HEK293 (cell line): ENCODE results near the gene ARHGAP45.

Source experiments
- CTCF ChIA-PET: fragments of 350-600 bp; formaldehyde crosslinking; extraction: SDS; loops from one replicate; lab custom pipeline; 2021; ENCODE audit warnings: antibody characterized with exemption; lab: Yijun Ruan, JAX
- POLR2A ChIA-PET: fragments of 300-600 bp; formaldehyde crosslinking; extraction: SDS; loops from one replicate; lab custom pipeline; 2020; ENCODE audit warnings: antibody characterized with exemption, inconsistent platforms; lab: Yijun Ruan, JAX
- H3K27ac ChIP-seq: fragments of 200-500 bp; sonication (Bioruptor generic); 2 replicates; pipeline ENCODE4 v1.5.1; 2014; ENCODE audit warnings: low read depth, low read length, control low read depth, inconsistent platforms; ENCODE audit errors: extremely low read depth
- H3K36me3 ChIP-seq, 2 experiments: fragments of 200-500 bp in 1 of 2; sonication (Bioruptor generic) in 1 of 2; 1 replicate in 1 of 2; 2 replicates in 1 of 2; pipeline ENCODE4 v1.5.1; 2014 to 2017; ENCODE audit warnings: inconsistent platforms in 2 of 2, low read length in 2 of 2; ENCODE audit not compliant: control insufficient read depth in 2 of 2, insufficient read depth in 1 of 2
- H3K4me1 ChIP-seq: fragments of 200-500 bp; sonication (Bioruptor generic); 2 replicates; pipeline ENCODE4 v1.5.1; 2014; ENCODE audit warnings: mild to moderate bottlenecking, low read length, inconsistent platforms; ENCODE audit not compliant: control insufficient read depth, insufficient read depth
- H3K4me3 ChIP-seq: 2 replicates; pipeline ENCODE4 v1.5.1; 2011; ENCODE audit warnings: low read depth, mild to moderate bottlenecking, control low read depth, low read length, moderate library complexity
- H3K9me3 ChIP-seq: fragments of 200-500 bp; sonication (Bioruptor generic); 2 replicates; pipeline ENCODE4 v1.5.1; 2014; ENCODE audit warnings: low read depth, low read length, inconsistent platforms; ENCODE audit not compliant: control insufficient read depth, insufficient read depth
- BCL11A ChIP-seq: fragments of 450-650 bp; formaldehyde crosslinking; IDR thresholded peaks from 2 replicates; pipeline ENCODE4 v1.5.1; 2016; ENCODE audit warnings: low read depth, missing biosample characterization, missing genetic modification characterization
- GLI2 ChIP-seq: fragments of 450-650 bp; formaldehyde crosslinking; IDR thresholded peaks from 2 replicates; pipeline ENCODE4; 2017; ENCODE audit warnings: missing biosample characterization, missing genetic modification characterization, low read depth, borderline replicate concordance
- GLIS2 ChIP-seq: fragments of 450-650 bp; formaldehyde crosslinking; IDR thresholded peaks from 2 replicates; pipeline ENCODE4 v1.5.1; 2016; ENCODE audit warnings: missing biosample characterization, missing genetic modification characterization
- OSR2 ChIP-seq: fragments of 450-650 bp; formaldehyde crosslinking; IDR thresholded peaks from 2 replicates; pipeline ENCODE4 v1.5.1; 2016; ENCODE audit warnings: missing biosample characterization, missing genetic modification characterization
- RBAK ChIP-seq: fragments of 450-650 bp; formaldehyde crosslinking; IDR thresholded peaks from 2 replicates; pipeline ENCODE4 v1.5.1; 2016; ENCODE audit warnings: missing biosample characterization, missing genetic modification characterization
- TRIM28 ChIP-seq: IDR thresholded peaks from 2 replicates; pipeline ENCODE4 v1.6.1; 2011; ENCODE audit warnings: low read length, control low read depth, borderline replicate concordance
- ZBTB17 ChIP-seq: fragments of 450-650 bp; formaldehyde crosslinking; IDR thresholded peaks from 2 replicates; pipeline ENCODE4 v1.5.1; 2016; ENCODE audit warnings: missing biosample characterization, missing genetic modification characterization
- ZNF132 ChIP-seq: fragments of 450-650 bp; formaldehyde crosslinking; IDR thresholded peaks from 2 replicates; pipeline ENCODE4 v1.5.1; 2017; ENCODE audit warnings: missing biosample characterization, missing genetic modification characterization, borderline replicate concordance
- ZNF157 ChIP-seq: fragments of 450-650 bp; formaldehyde crosslinking; IDR thresholded peaks from 2 replicates; pipeline ENCODE4 v1.5.1; 2016; ENCODE audit warnings: missing biosample characterization, missing genetic modification characterization
- ZNF2 ChIP-seq: fragments of 450-650 bp; formaldehyde crosslinking; IDR thresholded peaks from 2 replicates; pipeline ENCODE4 v1.5.1; 2016; ENCODE audit warnings: missing biosample characterization, missing genetic modification characterization
- ZNF335 ChIP-seq: fragments of 450-650 bp; formaldehyde crosslinking; conservative IDR thresholded peaks from 2 replicates; pipeline ENCODE4 v1.5.1; 2016; ENCODE audit warnings: missing biosample characterization, missing genetic modification characterization
- ZNF391 ChIP-seq: fragments of 450-650 bp; formaldehyde crosslinking; IDR thresholded peaks from 2 replicates; pipeline ENCODE4 v1.5.1; 2016; ENCODE audit warnings: low read depth, missing biosample characterization, missing genetic modification characterization, borderline replicate concordance
- ZNF433 ChIP-seq: fragments of 450-650 bp; formaldehyde crosslinking; IDR thresholded peaks from 2 replicates; pipeline ENCODE4 v1.5.1; 2016; ENCODE audit warnings: missing biosample characterization, missing genetic modification characterization, low read depth
- ZNF514 ChIP-seq: fragments of 450-650 bp; formaldehyde crosslinking; IDR thresholded peaks from 2 replicates; pipeline ENCODE4 v1.5.1; 2016; ENCODE audit warnings: missing biosample characterization, missing genetic modification characterization
- ZNF529 ChIP-seq: fragments of 450-650 bp; formaldehyde crosslinking; IDR thresholded peaks from 2 replicates; pipeline ENCODE4 v1.5.1; 2017; ENCODE audit warnings: missing genetic modification characterization, missing biosample characterization; ENCODE audit not compliant: insufficient replicate concordance
- ZNF530 ChIP-seq: fragments of 450-650 bp; formaldehyde crosslinking; IDR thresholded peaks from 2 replicates; pipeline ENCODE4 v1.5.1; 2016; ENCODE audit warnings: low read depth, missing biosample characterization, missing genetic modification characterization
- ZNF560 ChIP-seq: fragments of 450-650 bp; formaldehyde crosslinking; IDR thresholded peaks from 2 replicates; pipeline ENCODE4 v1.5.1; 2017; ENCODE audit warnings: missing biosample characterization, missing genetic modification characterization, borderline replicate concordance
- ZNF600 ChIP-seq: fragments of 450-650 bp; formaldehyde crosslinking; IDR thresholded peaks from 2 replicates; pipeline ENCODE4 v1.5.1; 2016; ENCODE audit warnings: missing biosample characterization, missing genetic modification characterization
- ZNF621 ChIP-seq: fragments of 450-650 bp; formaldehyde crosslinking; IDR thresholded peaks from 2 replicates; pipeline ENCODE4 v1.5.1; 2017; ENCODE audit warnings: missing biosample characterization, missing genetic modification characterization
- ZNF701 ChIP-seq: fragments of 450-650 bp; formaldehyde crosslinking; IDR thresholded peaks from 2 replicates; pipeline ENCODE4 v1.5.1; 2016; ENCODE audit warnings: missing biosample characterization, missing genetic modification characterization
- ZNF830 ChIP-seq: fragments of 450-650 bp; IDR thresholded peaks from 2 replicates; pipeline ENCODE4 v1.5.0; 2018; ENCODE audit warnings: missing biosample characterization, missing genetic modification characterization, low read depth, mild to moderate bottlenecking, moderate library complexity
- ZSCAN30 ChIP-seq: fragments of 450-650 bp; IDR thresholded peaks from 2 replicates; pipeline ENCODE4 v1.5.1; 2018; ENCODE audit warnings: missing biosample characterization, mild to moderate bottlenecking, missing genetic modification characterization, moderate library complexity
- ZXDB ChIP-seq: fragments of 450-650 bp; formaldehyde crosslinking; IDR thresholded peaks from 2 replicates; pipeline ENCODE4 v1.5.1; 2016; ENCODE audit warnings: missing biosample characterization, missing genetic modification characterization
- TF ChIP-seq, protein P1 (sequence below): fragments of 450-650 bp; formaldehyde crosslinking; IDR thresholded peaks from 2 replicates; pipeline ENCODE4 v1.5.1; 2016; ENCODE audit warnings: missing biosample characterization, missing genetic modification characterization
- TF ChIP-seq, protein P2 (sequence below): fragments of 450-650 bp; formaldehyde crosslinking; IDR thresholded peaks from 2 replicates; pipeline ENCODE4 v1.5.1; 2016; ENCODE audit warnings: missing biosample characterization, missing genetic modification characterization
- TF ChIP-seq, protein P3 (sequence below): fragments of 450-650 bp; formaldehyde crosslinking; conservative IDR thresholded peaks from 2 replicates; pipeline ENCODE4 v1.5.1; 2016; ENCODE audit warnings: low read depth, missing biosample characterization, missing genetic modification characterization
- TF ChIP-seq, protein P4 (sequence below): fragments of 450-650 bp; formaldehyde crosslinking; IDR thresholded peaks from 2 replicates; pipeline ENCODE4 v1.5.1; 2016; ENCODE audit warnings: missing biosample characterization, missing genetic modification characterization
- TF ChIP-seq, protein P5 (sequence below): fragments of 450-650 bp; formaldehyde crosslinking; IDR thresholded peaks from 2 replicates; pipeline ENCODE4 v1.5.1; 2016; ENCODE audit warnings: missing biosample characterization, missing genetic modification characterization, low read depth

Gene ARHGAP45

DNA sequence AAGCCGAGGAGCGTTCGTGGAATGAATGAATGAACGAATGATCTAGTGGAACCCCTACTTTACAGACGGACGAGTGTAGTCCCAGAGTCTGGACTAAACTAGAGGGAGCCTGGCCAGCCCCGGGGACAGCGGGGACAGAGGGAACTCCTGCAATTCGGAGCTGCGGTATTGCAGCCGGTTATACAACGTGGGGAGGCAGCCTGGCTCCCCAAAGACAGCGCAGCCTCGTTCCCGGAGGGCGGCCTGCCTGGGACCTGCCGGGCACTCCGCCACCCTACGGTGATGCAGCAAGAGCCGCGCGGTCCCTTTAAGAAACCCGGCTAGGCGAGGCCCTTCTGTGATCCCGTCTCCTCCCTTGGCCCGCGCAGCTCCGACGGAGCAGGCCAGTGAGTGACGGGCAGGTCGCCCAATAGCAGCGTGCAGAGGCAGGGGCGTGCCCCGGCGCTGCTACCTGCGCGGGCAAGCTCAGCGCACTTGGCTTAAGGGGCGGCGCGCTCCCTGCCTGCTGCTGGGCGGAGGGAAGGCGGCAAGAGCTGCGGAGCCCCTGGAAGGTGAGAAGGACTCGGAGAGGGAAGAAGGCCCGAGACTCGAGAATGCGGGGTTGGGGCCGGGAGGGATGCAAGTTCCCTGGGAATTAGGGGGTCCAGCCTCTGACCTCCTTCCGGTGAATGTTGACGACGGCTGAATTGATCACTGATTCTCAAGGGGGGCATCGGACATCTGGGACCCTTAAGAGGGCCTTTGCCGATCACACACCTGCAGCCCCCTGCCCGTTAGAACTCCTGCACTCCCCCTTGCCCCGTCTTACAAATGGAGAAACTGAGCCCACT lies 27.1 kb upstream of the ARHGAP45 start, which contains the start of gene ABCA7:
Gene ABCA7, plus strand, starts transcription at position 462 of the 830 bp plus-strand sequence. CDS start 1,255 bp downstream, outside the sequence.
- H3K36me3 ChIP-seq: peaks cover 0 to 20% of the 10 kb centered on the region in 2 experiments; a peak in 1 of 3 replicates
- H3K27ac ChIP-seq: peak within 1 kb of the TSS; percentile 21; the same call in 1 of the 2 replicates
- no peaks in the 10 kb centered on the region for H3K9me3 ChIP-seq
- POLR2A ChIA-PET: interaction anchor here (0.6 to 5.8 kb wide), 12 partner anchors 12 to 229 kb away, joined by 3 to 60 read pairs (median 3); partner anchors contain the start of genes CIRBP, CNN2 and GPX4
- CTCF ChIA-PET: interaction anchor here (0.6 to 1.4 kb wide), 4 partner anchors 11 to 185 kb away, joined by 3 to 4 read pairs (median 3); no protein-coding TSS in a partner anchor
- no peaks in the 10 kb centered on the region; the same call in 1 of the 2 replicates for H3K4me1 ChIP-seq
- H3K4me3 ChIP-seq: peak within 1 kb of the TSS; percentile 54
- TF ChIP-seq, protein P1, sequence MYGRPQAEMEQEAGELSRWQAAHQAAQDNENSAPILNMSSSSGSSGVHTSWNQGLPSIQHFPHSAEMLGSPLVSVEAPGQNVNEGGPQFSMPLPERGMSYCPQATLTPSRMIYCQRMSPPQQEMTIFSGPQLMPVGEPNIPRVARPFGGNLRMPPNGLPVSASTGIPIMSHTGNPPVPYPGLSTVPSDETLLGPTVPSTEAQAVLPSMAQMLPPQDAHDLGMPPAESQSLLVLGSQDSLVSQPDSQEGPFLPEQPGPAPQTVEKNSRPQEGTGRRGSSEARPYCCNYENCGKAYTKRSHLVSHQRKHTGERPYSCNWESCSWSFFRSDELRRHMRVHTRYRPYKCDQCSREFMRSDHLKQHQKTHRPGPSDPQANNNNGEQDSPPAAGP (tag by site-specific recombination): no peak
- TF ChIP-seq ZNF391 (tag by site-specific recombination): no peak; the same call in 1 of the 2 replicates
- TF ChIP-seq ZNF433 (tag by site-specific recombination): no peak
- TF ChIP-seq RBAK (tag by site-specific recombination): no peak
- TF ChIP-seq, protein P2, sequence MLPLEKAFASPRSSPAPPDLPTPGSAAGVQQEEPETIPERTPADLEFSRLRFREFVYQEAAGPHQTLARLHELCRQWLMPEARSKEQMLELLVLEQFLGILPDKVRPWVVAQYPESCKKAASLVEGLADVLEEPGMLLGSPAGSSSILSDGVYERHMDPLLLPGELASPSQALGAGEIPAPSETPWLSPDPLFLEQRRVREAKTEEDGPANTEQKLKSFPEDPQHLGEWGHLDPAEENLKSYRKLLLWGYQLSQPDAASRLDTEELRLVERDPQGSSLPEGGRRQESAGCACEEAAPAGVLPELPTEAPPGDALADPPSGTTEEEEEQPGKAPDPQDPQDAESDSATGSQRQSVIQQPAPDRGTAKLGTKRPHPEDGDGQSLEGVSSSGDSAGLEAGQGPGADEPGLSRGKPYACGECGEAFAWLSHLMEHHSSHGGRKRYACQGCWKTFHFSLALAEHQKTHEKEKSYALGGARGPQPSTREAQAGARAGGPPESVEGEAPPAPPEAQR (tag by site-specific recombination): no peak
- no peak for TF ChIP-seq ZNF514 (tag by site-specific recombination)
- TF ChIP-seq ZNF530 (tag by site-specific recombination): no peak
- TF ChIP-seq GLI2 (tag by site-specific recombination): no peak
- TF ChIP-seq ZNF157 (tag by site-specific recombination): no peak
- TF ChIP-seq ZNF600: peak; percentile 72
- TF ChIP-seq, protein P3, sequence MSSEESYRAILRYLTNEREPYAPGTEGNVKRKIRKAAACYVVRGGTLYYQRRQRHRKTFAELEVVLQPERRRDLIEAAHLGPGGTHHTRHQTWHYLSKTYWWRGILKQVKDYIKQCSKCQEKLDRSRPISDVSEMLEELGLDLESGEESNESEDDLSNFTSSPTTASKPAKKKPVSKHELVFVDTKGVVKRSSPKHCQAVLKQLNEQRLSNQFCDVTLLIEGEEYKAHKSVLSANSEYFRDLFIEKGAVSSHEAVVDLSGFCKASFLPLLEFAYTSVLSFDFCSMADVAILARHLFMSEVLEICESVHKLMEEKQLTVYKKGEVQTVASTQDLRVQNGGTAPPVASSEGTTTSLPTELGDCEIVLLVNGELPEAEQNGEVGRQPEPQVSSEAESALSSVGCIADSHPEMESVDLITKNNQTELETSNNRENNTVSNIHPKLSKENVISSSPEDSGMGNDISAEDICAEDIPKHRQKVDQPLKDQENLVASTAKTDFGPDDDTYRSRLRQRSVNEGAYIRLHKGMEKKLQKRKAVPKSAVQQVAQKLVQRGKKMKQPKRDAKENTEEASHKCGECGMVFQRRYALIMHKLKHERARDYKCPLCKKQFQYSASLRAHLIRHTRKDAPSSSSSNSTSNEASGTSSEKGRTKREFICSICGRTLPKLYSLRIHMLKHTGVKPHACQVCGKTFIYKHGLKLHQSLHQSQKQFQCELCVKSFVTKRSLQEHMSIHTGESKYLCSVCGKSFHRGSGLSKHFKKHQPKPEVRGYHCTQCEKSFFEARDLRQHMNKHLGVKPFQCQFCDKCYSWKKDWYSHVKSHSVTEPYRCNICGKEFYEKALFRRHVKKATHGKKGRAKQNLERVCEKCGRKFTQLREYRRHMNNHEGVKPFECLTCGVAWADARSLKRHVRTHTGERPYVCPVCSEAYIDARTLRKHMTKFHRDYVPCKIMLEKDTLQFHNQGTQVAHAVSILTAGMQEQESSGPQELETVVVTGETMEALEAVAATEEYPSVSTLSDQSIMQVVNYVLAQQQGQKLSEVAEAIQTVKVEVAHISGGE (tag by site-specific recombination): peak; percentile 25; the same call in 1 of the 2 replicates
- TF ChIP-seq ZNF335: peak; percentile 92
- TF ChIP-seq ZBTB17 (tag by site-specific recombination): peak; percentile 57
- TF ChIP-seq ZNF621 (tag by site-specific recombination): no peak
- 0 out of 2 replicates have a peak, but pooled peaks have one; percentile 14 for TF ChIP-seq ZNF2
- TF ChIP-seq, protein P4, sequence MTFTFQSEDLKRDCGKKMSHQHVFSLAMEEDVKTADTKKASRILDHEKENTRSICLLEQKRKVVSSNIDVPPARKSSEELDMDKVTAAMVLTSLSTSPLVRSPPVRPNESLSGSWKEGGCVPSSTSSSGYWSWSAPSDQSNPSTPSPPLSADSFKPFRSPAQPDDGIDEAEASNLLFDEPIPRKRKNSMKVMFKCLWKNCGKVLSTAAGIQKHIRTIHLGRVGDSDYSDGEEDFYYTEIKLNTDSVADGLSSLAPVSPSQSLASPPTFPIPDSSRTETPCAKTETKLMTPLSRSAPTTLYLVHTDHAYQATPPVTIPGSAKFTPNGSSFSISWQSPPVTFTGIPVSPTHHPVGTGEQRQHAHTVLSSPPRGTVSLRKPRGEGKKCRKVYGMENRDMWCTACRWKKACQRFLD (tag by site-specific recombination): no peak
- peak; percentile 71 for TF ChIP-seq GLIS2 (tag by site-specific recombination)
- TF ChIP-seq ZNF830: no peak
- no peak for TF ChIP-seq ZNF701 (tag by site-specific recombination)
- TF ChIP-seq OSR2 (tag by site-specific recombination): peak; percentile 85
- no peak for TF ChIP-seq ZSCAN30 (tag by site-specific recombination)
- TF ChIP-seq ZXDB: peak; percentile 98
- TF ChIP-seq ZNF132 (tag by site-specific recombination): no peak
- no peak for TF ChIP-seq TRIM28
- TF ChIP-seq ZNF560: no peak
- TF ChIP-seq ZNF529 (tag by site-specific recombination): no peak
- TF ChIP-seq BCL11A (tag by site-specific recombination): 0 out of 2 replicates have a peak, but pooled peaks have one; percentile 13
- TF ChIP-seq, protein P5, sequence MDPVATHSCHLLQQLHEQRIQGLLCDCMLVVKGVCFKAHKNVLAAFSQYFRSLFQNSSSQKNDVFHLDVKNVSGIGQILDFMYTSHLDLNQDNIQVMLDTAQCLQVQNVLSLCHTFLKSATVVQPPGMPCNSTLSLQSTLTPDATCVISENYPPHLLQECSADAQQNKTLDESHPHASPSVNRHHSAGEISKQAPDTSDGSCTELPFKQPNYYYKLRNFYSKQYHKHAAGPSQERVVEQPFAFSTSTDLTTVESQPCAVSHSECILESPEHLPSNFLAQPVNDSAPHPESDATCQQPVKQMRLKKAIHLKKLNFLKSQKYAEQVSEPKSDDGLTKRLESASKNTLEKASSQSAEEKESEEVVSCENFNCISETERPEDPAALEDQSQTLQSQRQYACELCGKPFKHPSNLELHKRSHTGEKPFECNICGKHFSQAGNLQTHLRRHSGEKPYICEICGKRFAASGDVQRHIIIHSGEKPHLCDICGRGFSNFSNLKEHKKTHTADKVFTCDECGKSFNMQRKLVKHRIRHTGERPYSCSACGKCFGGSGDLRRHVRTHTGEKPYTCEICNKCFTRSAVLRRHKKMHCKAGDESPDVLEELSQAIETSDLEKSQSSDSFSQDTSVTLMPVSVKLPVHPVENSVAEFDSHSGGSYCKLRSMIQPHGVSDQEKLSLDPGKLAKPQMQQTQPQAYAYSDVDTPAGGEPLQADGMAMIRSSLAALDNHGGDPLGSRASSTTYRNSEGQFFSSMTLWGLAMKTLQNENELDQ (tag by site-specific recombination): no peak
